ENCODE results near the gene MAPK6. TPM values are rescaled to one million over a fixed set of nuclear protein-coding genes. Genes with fewer than 3 reads are reported as not detected.

MAPK6 gene
- total RNA-seq, 6 donors from 2014 or later, result 6.7 to 34.1 (median 24.4) TPM

GRCh38 chr15:52019394-52020220 is 588 bp downstream of the MAPK6 start:
- peak overlapping the region; percentile 88 to 96 (median 94) for H3K27ac ChIP-seq
- peaks cover 22 to 39% (median 25%) of the 10 kb centered on the region in 4 donors for H3K4me1 ChIP-seq
- no peaks in the 10 kb centered on the region for H3K36me3 ChIP-seq
- TF ChIP-seq CTCF (IDR thresholded peaks at IDR 0.05) (no peak), EP300 (IDR thresholded peaks at IDR 0.05) (peak in 2 of 4 donors; percentile 46 to 77), POLR2AphosphoS5 (IDR thresholded peaks at IDR 0.05) (peak; percentile 54 to 83), POLR2A (IDR thresholded peaks at IDR 0.05) (peak in 3 of 4 donors; percentile 52 to 88 (median 83))
- peak overlapping the region; percentile 49 to 67 (median 54) for H3K4me3 ChIP-seq
- no peaks in the 10 kb centered on the region for H3K27me3 ChIP-seq
- no peaks in the 10 kb centered on the region for H3K9me3 ChIP-seq
- peak; percentile 91 for ATAC-seq (ENCODE audit: low FRiP score in 2 of 2)
- WGBS, 2 donors, result 0% methylated on average over 7 to 21 of the region's 100 CpGs
- DNase-seq, result peak; percentile 85 to 96

- Histone ChIP-seq H3K36me3 (no peaks in the 10 kb centered on the region), H3K9me3 (no peaks in the 10 kb centered on the region), H3K27me3 (no peaks in the 10 kb centered on the region), H3K4me3 (peak overlapping the region; percentile 49 to 67 (median 52)), H3K4me1 (peaks cover 22 to 39% (median 25%) of the 10 kb centered on the region in 4 donors), H3K27ac (peak overlapping the region; percentile 88 to 96 (median 94))
- no peak for DNase-seq
- no peak for TF ChIP-seq CTCF (IDR thresholded peaks at IDR 0.05)
- no peak for TF ChIP-seq EP300 (IDR thresholded peaks at IDR 0.05)
- TF ChIP-seq POLR2A (IDR thresholded peaks at IDR 0.05), result no peak
- TF ChIP-seq POLR2AphosphoS5 (IDR thresholded peaks at IDR 0.05), result no peak
- no peak for ATAC-seq (ENCODE audit: low FRiP score in 2 of 2)
- WGBS, 2 donors, result 4% methylated on average over 10 of the region's 10 CpGs
Observed at GRCh38 chr15:52020221-52021085, 1.4 kb downstream of the MAPK6 start.

GRCh38 chr15:52021128-52021671 is 2.2 kb downstream of the MAPK6 start:
- Histone ChIP-seq H3K36me3 (no peaks in the 10 kb centered on the region), H3K4me1 (peaks cover 22 to 39% (median 25%) of the 10 kb centered on the region in 4 donors), H3K4me3 (peak overlapping the region in 2 of 4 donors; percentile 55 to 67), H3K27me3 (no peaks in the 10 kb centered on the region), H3K9me3 (no peaks in the 10 kb centered on the region), H3K27ac (peak overlapping the region; percentile 88 to 96 (median 94))
- 1% methylated on average over 4 of the region's 4 CpGs for WGBS, 2 donors
- DNase-seq (peak in 1 of 2 donors; percentile 79), ATAC-seq (ENCODE audit: low FRiP score in 2 of 2) (peak in 1 of 2 donors; percentile 60)
- TF ChIP-seq POLR2A (IDR thresholded peaks at IDR 0.05), result peak in 1 of 4 donors; percentile 13
- TF ChIP-seq POLR2AphosphoS5 (IDR thresholded peaks at IDR 0.05), result peak in 1 of 2 donors; percentile 17
- TF ChIP-seq CTCF (IDR thresholded peaks at IDR 0.05), result peak in 1 of 6 experiments; percentile 12
- TF ChIP-seq EP300 (IDR thresholded peaks at IDR 0.05), result peak in 1 of 4 donors; percentile 14

GRCh38 chr15:52021892-52022540 is 3.0 kb downstream of the MAPK6 start:
- TF ChIP-seq EP300 (IDR thresholded peaks at IDR 0.05) (no peak), CTCF (IDR thresholded peaks at IDR 0.05) (no peak), POLR2AphosphoS5 (IDR thresholded peaks at IDR 0.05) (no peak)
- H3K4me3 ChIP-seq, result peak overlapping the region in 1 of 4 donors; percentile 55
- no peaks in the 10 kb centered on the region for H3K36me3 ChIP-seq
- WGBS, 2 donors, result 75 to 79% methylated on average over 10 of the region's 10 CpGs
- DNase-seq, result no peak
- H3K27ac ChIP-seq, result peak overlapping the region in 2 of 4 donors; percentile 50 to 94
- no peak for ATAC-seq (ENCODE audit: low FRiP score in 2 of 2)
- H3K9me3 ChIP-seq, result no peaks in the 10 kb centered on the region
- H3K27me3 ChIP-seq, result no peaks in the 10 kb centered on the region
- H3K4me1 ChIP-seq, result peaks cover 22 to 39% (median 25%) of the 10 kb centered on the region in 4 donors
